Upper lobe of left lung (tissue), 4 donors: ENCODE results near the gene AZU1.

Experiments used
- EP300 ChIP-seq, 4 donors: sonication (generic); formaldehyde crosslinking; IDR thresholded peaks; one replicate each; pipeline ENCODE4 v1.5.1; 2017; ENCODE audit warnings: antibody characterized with exemption in 4 of 4, control low read depth in 2 of 4
- POLR2A ChIP-seq, 4 donors: fragments of 450-650 bp; IDR thresholded peaks; one replicate each; pipeline ENCODE4 v1.5.1; 2016 to 2017; ENCODE audit warnings: antibody characterized with exemption in 4 of 4, mild to moderate bottlenecking in 2 of 4
- POLR2AphosphoS5 ChIP-seq, 2 donors: sonication (generic); formaldehyde crosslinking; IDR thresholded peaks; one replicate each; pipeline ENCODE4 v1.5.1; 2017; ENCODE audit warnings: antibody characterized with exemption in 2 of 2
- TF ChIP-seq, protein P1 (sequence below), 6 experiments: fragments of 450-650 bp in 4 of 6; fragments of 200-600 bp in 2 of 6; sonication (generic) in 2 of 6; IDR thresholded peaks; one replicate each; pipeline ENCODE4 v1.5.1; 2016 to 2019; ENCODE audit warnings: antibody characterized with exemption in 6 of 6

DNA sequence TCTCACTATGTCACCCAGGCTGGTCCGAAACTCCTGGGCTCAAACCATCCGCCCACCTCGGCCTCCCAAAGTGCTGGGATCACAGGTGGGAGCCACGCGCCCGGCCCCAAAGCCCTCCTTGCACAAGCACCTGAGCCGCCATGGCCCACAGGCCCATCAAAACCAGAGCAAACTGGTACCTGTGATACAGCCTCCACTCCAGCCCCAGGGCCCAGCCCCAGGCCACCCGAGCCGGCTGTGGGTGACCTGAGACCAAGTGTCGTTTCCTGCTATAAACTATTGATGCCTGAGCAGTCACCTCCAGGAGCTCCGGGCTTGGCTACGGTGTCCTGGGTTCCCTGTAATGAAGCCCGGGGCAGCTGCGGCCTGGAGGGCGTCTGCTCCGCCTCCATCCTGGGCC, 40.1 kb upstream of the AZU1 start:
- TF ChIP-seq, protein P1, sequence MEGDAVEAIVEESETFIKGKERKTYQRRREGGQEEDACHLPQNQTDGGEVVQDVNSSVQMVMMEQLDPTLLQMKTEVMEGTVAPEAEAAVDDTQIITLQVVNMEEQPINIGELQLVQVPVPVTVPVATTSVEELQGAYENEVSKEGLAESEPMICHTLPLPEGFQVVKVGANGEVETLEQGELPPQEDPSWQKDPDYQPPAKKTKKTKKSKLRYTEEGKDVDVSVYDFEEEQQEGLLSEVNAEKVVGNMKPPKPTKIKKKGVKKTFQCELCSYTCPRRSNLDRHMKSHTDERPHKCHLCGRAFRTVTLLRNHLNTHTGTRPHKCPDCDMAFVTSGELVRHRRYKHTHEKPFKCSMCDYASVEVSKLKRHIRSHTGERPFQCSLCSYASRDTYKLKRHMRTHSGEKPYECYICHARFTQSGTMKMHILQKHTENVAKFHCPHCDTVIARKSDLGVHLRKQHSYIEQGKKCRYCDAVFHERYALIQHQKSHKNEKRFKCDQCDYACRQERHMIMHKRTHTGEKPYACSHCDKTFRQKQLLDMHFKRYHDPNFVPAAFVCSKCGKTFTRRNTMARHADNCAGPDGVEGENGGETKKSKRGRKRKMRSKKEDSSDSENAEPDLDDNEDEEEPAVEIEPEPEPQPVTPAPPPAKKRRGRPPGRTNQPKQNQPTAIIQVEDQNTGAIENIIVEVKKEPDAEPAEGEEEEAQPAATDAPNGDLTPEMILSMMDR (IDR thresholded peaks at IDR 0.05), result no peak
- TF ChIP-seq EP300 (IDR thresholded peaks at IDR 0.05), result no peak
- no peak for TF ChIP-seq POLR2A (IDR thresholded peaks at IDR 0.05)
- no peak for TF ChIP-seq POLR2AphosphoS5 (IDR thresholded peaks at IDR 0.05)
